ENCODE measurements around the gene RBPMS2. TPM values are rescaled to one million over a fixed set of nuclear protein-coding genes. Genes with fewer than 3 reads are reported as not detected.

The RBPMS2 gene
- total RNA-seq, 1 experiment from 2014 or later: not detected

GRCh38 chr15:64783796-64784195, 8.4 kb upstream of the RBPMS2 start:
- no peak for DNase-seq (ENCODE audit: low spot score)

- DNase-seq (ENCODE audit: low spot score): no peak
Measured at GRCh38 chr15:64782751-64783150, 7.4 kb upstream of the RBPMS2 start.

GRCh38 chr15:64781299-64781698, 5.9 kb upstream of the RBPMS2 start:
- no peak for DNase-seq (ENCODE audit: low spot score)

GRCh38 chr15:64780600-64781156, 5.3 kb upstream of the RBPMS2 start:
- no peak for DNase-seq (ENCODE audit: low spot score)

- DNase-seq (ENCODE audit: low spot score): no peak
Measured at GRCh38 chr15:64779630-64780029, 4.2 kb upstream of the RBPMS2 start.

GRCh38 chr15:64779024-64779423, 3.6 kb upstream of the RBPMS2 start:
- no peak for DNase-seq (ENCODE audit: low spot score)

GRCh38 chr15:64776402-64776786, 1.0 kb upstream of the RBPMS2 start:
- no peak for DNase-seq (ENCODE audit: low spot score)

GRCh38 chr15:64774629-64775493, 528 bp downstream of the RBPMS2 start:
- no peak for DNase-seq (ENCODE audit: low spot score)

- DNase-seq (ENCODE audit: low spot score): no peak
Measured at GRCh38 chr15:64774037-64774628, 1.3 kb downstream of the RBPMS2 start.

- DNase-seq (ENCODE audit: low spot score): no peak
Measured at GRCh38 chr15:64773606-64774005, 1.8 kb downstream of the RBPMS2 start.

- DNase-seq (ENCODE audit: low spot score): no peak
Measured at GRCh38 chr15:64772964-64773363, 2.4 kb downstream of the RBPMS2 start.

GRCh38 chr15:64772488-64772887, 2.9 kb downstream of the RBPMS2 start:
- no peak for DNase-seq (ENCODE audit: low spot score)

GRCh38 chr15:64770626-64771025, 4.8 kb downstream of the RBPMS2 start:
- DNase-seq (ENCODE audit: low spot score): no peak

GRCh38 chr15:64767203-64767602, 8.2 kb downstream of the RBPMS2 start:
- no peak for DNase-seq (ENCODE audit: low spot score)

GRCh38 chr15:64766058-64766457, 9.3 kb downstream of the RBPMS2 start:
- DNase-seq (ENCODE audit: low spot score): no peak

- DNase-seq (ENCODE audit: low spot score): no peak
Measured at GRCh38 chr15:64763874-64764273, 11.5 kb downstream of the RBPMS2 start.

GRCh38 chr15:64763462-64763861, 11.9 kb downstream of the RBPMS2 start:
- DNase-seq (ENCODE audit: low spot score): no peak

GRCh38 chr15:64763021-64763420, 12.4 kb downstream of the RBPMS2 start:
- no peak for DNase-seq (ENCODE audit: low spot score)

- DNase-seq (ENCODE audit: low spot score): no peak
Measured at GRCh38 chr15:64762546-64762945, 12.8 kb downstream of the RBPMS2 start.

GRCh38 chr15:64761156-64761555, 14.2 kb downstream of the RBPMS2 start:
- no peak for DNase-seq (ENCODE audit: low spot score)

GRCh38 chr15:64760056-64760455, 15.3 kb downstream of the RBPMS2 start:
- no peak for DNase-seq (ENCODE audit: low spot score)

GRCh38 chr15:64755427-64755940, 19.9 kb downstream of the RBPMS2 start:
- no peak for DNase-seq (ENCODE audit: low spot score)

Data from HT-29 (cell line).